Measurements from ENCODE around the gene ASAP3.

ASAP3 gene

DNA sequence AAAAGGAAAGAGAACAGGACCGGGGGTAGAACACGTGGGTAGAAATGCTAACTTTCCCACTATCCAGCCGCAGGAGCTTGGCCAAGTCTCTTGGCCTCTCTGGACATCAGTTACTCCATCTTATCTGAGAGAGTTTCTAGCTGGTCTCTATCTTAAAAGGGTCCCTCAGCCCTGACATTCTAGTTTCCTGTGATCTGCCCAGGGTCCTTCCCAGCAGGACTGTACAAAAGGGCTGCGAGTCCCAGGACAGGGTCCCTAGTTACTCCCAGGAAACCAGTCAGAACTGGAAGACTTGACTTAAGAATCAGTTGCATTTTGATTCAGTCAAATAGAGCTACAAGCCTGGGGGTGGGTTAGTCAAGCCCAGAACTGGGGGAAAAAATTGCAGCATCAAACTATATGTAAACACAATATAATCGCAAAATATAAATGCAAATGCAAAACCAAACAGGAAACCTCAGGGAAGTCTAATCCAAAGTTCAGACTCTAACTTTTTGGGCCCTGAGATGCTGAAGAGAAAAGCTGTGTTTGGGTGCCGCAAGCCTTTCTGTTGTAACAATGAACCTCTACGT, 2.9 kb downstream of the ASAP3 start:
- TF ChIP-seq, protein P1, sequence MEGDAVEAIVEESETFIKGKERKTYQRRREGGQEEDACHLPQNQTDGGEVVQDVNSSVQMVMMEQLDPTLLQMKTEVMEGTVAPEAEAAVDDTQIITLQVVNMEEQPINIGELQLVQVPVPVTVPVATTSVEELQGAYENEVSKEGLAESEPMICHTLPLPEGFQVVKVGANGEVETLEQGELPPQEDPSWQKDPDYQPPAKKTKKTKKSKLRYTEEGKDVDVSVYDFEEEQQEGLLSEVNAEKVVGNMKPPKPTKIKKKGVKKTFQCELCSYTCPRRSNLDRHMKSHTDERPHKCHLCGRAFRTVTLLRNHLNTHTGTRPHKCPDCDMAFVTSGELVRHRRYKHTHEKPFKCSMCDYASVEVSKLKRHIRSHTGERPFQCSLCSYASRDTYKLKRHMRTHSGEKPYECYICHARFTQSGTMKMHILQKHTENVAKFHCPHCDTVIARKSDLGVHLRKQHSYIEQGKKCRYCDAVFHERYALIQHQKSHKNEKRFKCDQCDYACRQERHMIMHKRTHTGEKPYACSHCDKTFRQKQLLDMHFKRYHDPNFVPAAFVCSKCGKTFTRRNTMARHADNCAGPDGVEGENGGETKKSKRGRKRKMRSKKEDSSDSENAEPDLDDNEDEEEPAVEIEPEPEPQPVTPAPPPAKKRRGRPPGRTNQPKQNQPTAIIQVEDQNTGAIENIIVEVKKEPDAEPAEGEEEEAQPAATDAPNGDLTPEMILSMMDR (IDR thresholded peaks at IDR 0.05; ENCODE audit: low read depth, low read length): no peak
- no peak for DNase-seq (ENCODE audit: extremely low read depth, low read depth)

GRCh38 chr1:23480187-23481025, 3.6 kb downstream of the ASAP3 start:
- TF ChIP-seq, protein P1 (IDR thresholded peaks at IDR 0.05; ENCODE audit: low read depth, low read length): no peak
- DNase-seq (ENCODE audit: extremely low read depth, low read depth): no peak

DNA sequence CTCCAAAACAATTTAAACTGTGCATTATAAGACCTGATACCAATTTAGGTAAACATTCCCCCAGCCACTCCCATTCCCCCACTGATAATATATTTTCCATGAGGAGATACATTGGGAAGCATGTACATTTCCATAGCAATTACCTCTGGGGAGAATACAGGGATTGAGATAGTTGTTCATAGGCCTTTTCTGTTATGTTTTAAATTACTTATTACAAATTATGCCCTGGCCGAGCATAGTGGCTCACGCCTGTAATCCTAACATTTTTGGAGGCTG, 4.4 kb downstream of the ASAP3 start:
- DNase-seq (ENCODE audit: extremely low read depth, low read depth): no peak
- TF ChIP-seq, protein P1 (IDR thresholded peaks at IDR 0.05; ENCODE audit: low read depth, low read length): no peak

- peak; percentile 75 for DNase-seq (ENCODE audit: extremely low read depth, low read depth)
- TF ChIP-seq, protein P1 (IDR thresholded peaks at IDR 0.05; ENCODE audit: low read depth, low read length): no peak
Observed at GRCh38 chr1:23478896-23479665, 4.9 kb downstream of the ASAP3 start.

GRCh38 chr1:23477359-23478144, 6.4 kb downstream of the ASAP3 start:
- no peak for DNase-seq (ENCODE audit: extremely low read depth, low read depth)
- TF ChIP-seq, protein P1 (IDR thresholded peaks at IDR 0.05; ENCODE audit: low read depth, low read length): no peak

GRCh38 chr1:23475641-23476040, 8.3 kb downstream of the ASAP3 start:
- no peak for DNase-seq (ENCODE audit: extremely low read depth, low read depth)
- TF ChIP-seq, protein P1 (IDR thresholded peaks at IDR 0.05; ENCODE audit: low read depth, low read length): no peak

Measured in AG09319 (cell line).